Measurements from ENCODE around the gene JAKMIP1.

The JAKMIP1 gene

GRCh38 chr4:6046526-6047129 is 153.7 kb downstream of the JAKMIP1 start:
- Histone ChIP-seq H3K36me3 (replicated peaks) (no peaks in the 10 kb centered on the region), H3K27ac (no peak overlapping the region), H3K27me3 (replicated peaks) (no peaks in the 10 kb centered on the region), H3K4me3 (ENCODE audit: low read depth, low read length) (no peak overlapping the region)
- no peak for DNase-seq
- TF ChIP-seq CTCF (IDR thresholded peaks at IDR 0.05; ENCODE audit: low read depth, low read length, missing control alignments): no peak
- in situ Hi-C loops (cut with HindIII; ENCODE audit: low pct_ligation_motif_present, low sequenced_read_pairs): no loop called here

DNA sequence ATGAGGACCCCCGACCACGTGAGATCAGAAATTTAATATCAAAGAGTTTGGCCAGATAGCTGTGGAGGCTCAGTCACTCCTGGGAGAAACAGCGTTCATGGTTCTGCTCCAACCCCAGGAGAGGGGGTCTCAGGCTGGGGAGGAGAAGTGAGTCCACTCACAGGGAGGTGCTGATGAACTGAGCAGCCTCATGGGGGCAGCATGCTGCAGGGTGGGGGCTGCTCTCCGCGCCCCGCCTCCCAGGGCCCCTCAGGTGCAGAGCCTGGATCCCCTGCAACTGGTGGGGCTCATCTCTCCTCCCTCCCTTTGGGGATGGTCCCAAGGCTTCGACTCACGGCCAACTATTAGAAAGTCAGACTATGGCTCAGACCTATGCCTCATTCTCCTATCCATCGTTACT is 155.5 kb downstream of the JAKMIP1 start:
- H3K36me3 ChIP-seq (replicated peaks): no peaks in the 10 kb centered on the region
- TF ChIP-seq CTCF (IDR thresholded peaks at IDR 0.05; ENCODE audit: low read depth, low read length, missing control alignments): no peak
- H3K27me3 ChIP-seq (replicated peaks): no peaks in the 10 kb centered on the region
- H3K27ac ChIP-seq: no peak overlapping the region
- in situ Hi-C loops (cut with HindIII; ENCODE audit: low pct_ligation_motif_present, low sequenced_read_pairs): no loop called here
- no peak for DNase-seq
- H3K4me3 ChIP-seq (ENCODE audit: low read depth, low read length): no peak overlapping the region

DNA sequence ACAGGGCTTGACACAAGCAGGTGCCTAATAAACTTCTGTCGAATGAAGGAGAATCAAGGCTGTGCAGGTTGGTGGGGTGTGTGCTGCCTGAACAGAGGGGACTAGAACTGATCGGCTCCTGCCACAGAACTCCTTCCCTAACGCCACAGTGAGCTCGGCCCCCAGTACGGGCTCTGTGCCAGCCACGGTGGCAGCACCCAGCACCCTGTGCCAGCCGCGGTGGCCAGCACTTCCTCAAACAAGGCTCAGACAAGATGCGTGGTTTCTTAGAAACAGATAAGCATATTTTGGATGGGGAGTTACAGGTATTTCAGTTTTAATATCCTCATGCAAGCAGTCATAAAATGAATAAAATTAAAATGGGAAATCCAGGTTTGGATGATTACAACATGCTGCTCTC is 156.1 kb downstream of the JAKMIP1 start:
- DNase-seq: no peak
- no peak overlapping the region for H3K4me3 ChIP-seq (ENCODE audit: low read depth, low read length)
- in situ Hi-C loops (cut with HindIII; ENCODE audit: low pct_ligation_motif_present, low sequenced_read_pairs): no loop called here
- H3K27me3 ChIP-seq (replicated peaks): no peaks in the 10 kb centered on the region
- H3K36me3 ChIP-seq (replicated peaks): no peaks in the 10 kb centered on the region
- H3K27ac ChIP-seq: no peak overlapping the region
- TF ChIP-seq CTCF (IDR thresholded peaks at IDR 0.05; ENCODE audit: low read depth, low read length, missing control alignments): no peak

DNA sequence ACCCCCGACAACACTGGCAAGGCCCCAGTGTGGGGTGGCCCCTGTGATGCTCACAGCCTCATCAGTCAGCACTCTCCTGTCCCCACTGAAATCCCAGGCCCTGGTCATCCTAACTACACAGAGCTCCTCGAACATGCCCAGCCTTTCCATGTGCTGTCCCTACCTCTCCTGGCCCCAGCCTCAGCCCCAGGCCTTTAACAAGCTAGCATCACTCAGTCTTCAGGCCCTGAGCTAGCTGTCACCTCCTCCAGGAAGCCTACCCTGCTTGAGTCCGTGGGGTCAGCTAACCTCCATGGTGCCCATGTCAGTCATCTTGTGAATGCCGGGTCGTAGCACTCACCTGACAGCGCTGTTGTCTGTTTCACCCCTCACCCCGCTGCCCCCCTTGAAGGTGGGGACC is 156.5 kb downstream of the JAKMIP1 start:
- Histone ChIP-seq H3K27me3 (replicated peaks) (no peaks in the 10 kb centered on the region), H3K36me3 (replicated peaks) (no peaks in the 10 kb centered on the region), H3K4me3 (ENCODE audit: low read depth, low read length) (no peak overlapping the region), H3K27ac (no peak overlapping the region)
- TF ChIP-seq CTCF (IDR thresholded peaks at IDR 0.05; ENCODE audit: low read depth, low read length, missing control alignments): no peak
- DNase-seq: no peak
- in situ Hi-C loops (cut with HindIII; ENCODE audit: low pct_ligation_motif_present, low sequenced_read_pairs): no loop called here

DNA sequence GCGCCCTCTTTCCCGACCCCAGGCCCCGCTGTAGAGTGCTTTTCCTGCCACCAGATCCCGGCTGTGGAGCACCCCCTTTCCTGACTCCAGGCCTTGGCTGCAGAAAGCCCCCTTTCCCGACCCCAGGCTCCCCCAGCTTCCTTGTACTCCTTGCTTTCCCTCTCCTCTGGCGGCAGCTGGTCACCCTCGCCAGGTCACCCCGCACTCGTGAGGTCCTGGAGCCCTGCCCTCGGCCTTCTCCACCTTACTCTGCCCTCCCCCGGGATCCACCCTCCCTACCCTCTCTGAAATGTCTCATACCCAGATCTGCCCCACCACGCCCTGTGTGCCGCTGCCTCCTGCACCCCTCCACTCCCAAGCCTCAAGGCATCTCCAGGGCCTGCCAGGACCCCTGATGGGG is 157.2 kb downstream of the JAKMIP1 start:
- in situ Hi-C loops (cut with HindIII; ENCODE audit: low pct_ligation_motif_present, low sequenced_read_pairs): no loop called here
- Histone ChIP-seq H3K27me3 (replicated peaks) (no peaks in the 10 kb centered on the region), H3K4me3 (ENCODE audit: low read depth, low read length) (no peak overlapping the region), H3K36me3 (replicated peaks) (no peaks in the 10 kb centered on the region), H3K27ac (no peak overlapping the region)
- DNase-seq: no peak
- TF ChIP-seq CTCF (IDR thresholded peaks at IDR 0.05; ENCODE audit: low read depth, low read length, missing control alignments): no peak

Data from brain microvascular endothelial cell (primary cell).